Gastroesophageal sphincter (tissue), 3 donors: ENCODE data around the gene LARP1B.

ENCODE experiments used
- CTCF ChIP-seq, 4 experiments: fragments of 200-600 bp in 2 of 4; fragments of 450-650 bp in 2 of 4; sonication (generic) in 1 of 4; IDR thresholded peaks; one replicate each; pipeline ENCODE4 v1.5.1; 2017 to 2019; ENCODE audit warnings: antibody characterized with exemption in 4 of 4, mild to moderate bottlenecking in 2 of 4, moderate library complexity in 2 of 4
- POLR2A ChIP-seq, 2 donors: fragments of 450-650 bp; IDR thresholded peaks; one replicate each; pipeline ENCODE4 v1.6.1; 2017; ENCODE audit warnings: antibody characterized with exemption in 2 of 2, mild to moderate bottlenecking in 2 of 2, moderate library complexity in 1 of 2
- POLR2AphosphoS5 ChIP-seq: sonication (generic); formaldehyde crosslinking; IDR thresholded peaks from one replicate; pipeline ENCODE4 v1.6.1; 2017; ENCODE audit warnings: antibody characterized with exemption

DNA sequence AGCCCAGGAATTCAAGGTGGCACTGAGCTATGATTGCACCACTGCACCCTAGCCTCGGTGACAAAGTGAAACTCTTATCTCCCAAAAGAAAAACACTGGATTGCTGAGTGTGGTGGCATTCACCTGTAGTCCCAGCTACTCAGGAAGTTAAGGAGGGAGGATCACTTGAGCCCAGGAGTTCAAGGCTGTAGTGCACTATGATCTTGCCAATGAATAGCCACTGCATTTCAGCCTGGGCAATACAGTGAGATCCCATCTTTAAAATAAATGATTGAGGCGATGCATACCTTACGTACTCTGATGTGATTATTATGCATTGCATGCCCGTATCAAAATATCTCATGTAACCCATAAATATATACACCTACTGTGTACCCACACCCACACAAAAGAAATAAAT lies 31.2 kb upstream of the LARP1B start:
- no peak for TF ChIP-seq POLR2AphosphoS5
- TF ChIP-seq CTCF (IDR thresholded peaks at IDR 0.05), result no peak
- no peak for TF ChIP-seq POLR2A (IDR thresholded peaks at IDR 0.05)
